Measurements from ENCODE around the gene CUBN.

Gene CUBN

GRCh38 chr10:16934461-16934860 lies 195.2 kb downstream of the CUBN start:
- Histone ChIP-seq H3K4me1 (ENCODE audit: control insufficient read depth, insufficient read depth, low read length, poor library complexity, severe bottlenecking) (no peaks in the 10 kb centered on the region), H3K9me3 (ENCODE audit: control insufficient read depth, low read length) (no peaks in the 10 kb centered on the region), H3K27me3 (replicated peaks; ENCODE audit: control insufficient read depth, insufficient read depth, low read length, poor library complexity, severe bottlenecking) (no peaks in the 10 kb centered on the region), H3K36me3 (ENCODE audit: control insufficient read depth, insufficient read depth, low read length) (no peaks in the 10 kb centered on the region), H3K4me3 (ENCODE audit: insufficient read depth, low read depth, low read length, poor library complexity, severe bottlenecking) (no peak overlapping the region), H3K27ac (ENCODE audit: insufficient read depth, low read length, poor library complexity, severe bottlenecking) (no peak overlapping the region)
- no peak for DNase-seq

- no peak for DNase-seq
- Histone ChIP-seq H3K9me3 (ENCODE audit: control insufficient read depth, low read length) (no peaks in the 10 kb centered on the region), H3K4me3 (ENCODE audit: insufficient read depth, low read depth, low read length, poor library complexity, severe bottlenecking) (no peak overlapping the region), H3K4me1 (ENCODE audit: control insufficient read depth, insufficient read depth, low read length, poor library complexity, severe bottlenecking) (no peaks in the 10 kb centered on the region), H3K27me3 (replicated peaks; ENCODE audit: control insufficient read depth, insufficient read depth, low read length, poor library complexity, severe bottlenecking) (no peaks in the 10 kb centered on the region), H3K27ac (ENCODE audit: insufficient read depth, low read length, poor library complexity, severe bottlenecking) (no peak overlapping the region), H3K36me3 (ENCODE audit: control insufficient read depth, insufficient read depth, low read length) (no peaks in the 10 kb centered on the region)
These were observed 195.8 kb downstream of the CUBN start for GRCh38 chr10:16933783-16934182.

GRCh38 chr10:16931930-16932329 lies 197.7 kb downstream of the CUBN start:
- DNase-seq: no peak
- no peaks in the 10 kb centered on the region for H3K36me3 ChIP-seq (ENCODE audit: control insufficient read depth, insufficient read depth, low read length)
- no peaks in the 10 kb centered on the region for H3K9me3 ChIP-seq (ENCODE audit: control insufficient read depth, low read length)
- no peaks in the 10 kb centered on the region for H3K4me1 ChIP-seq (ENCODE audit: control insufficient read depth, insufficient read depth, low read length, poor library complexity, severe bottlenecking)
- H3K27me3 ChIP-seq (replicated peaks; ENCODE audit: control insufficient read depth, insufficient read depth, low read length, poor library complexity, severe bottlenecking): no peaks in the 10 kb centered on the region
- H3K27ac ChIP-seq (ENCODE audit: insufficient read depth, low read length, poor library complexity, severe bottlenecking): no peak overlapping the region
- H3K4me3 ChIP-seq (ENCODE audit: insufficient read depth, low read depth, low read length, poor library complexity, severe bottlenecking): no peak overlapping the region

- Histone ChIP-seq H3K36me3 (ENCODE audit: control insufficient read depth, insufficient read depth, low read length) (no peaks in the 10 kb centered on the region), H3K27ac (ENCODE audit: insufficient read depth, low read length, poor library complexity, severe bottlenecking) (no peak overlapping the region), H3K27me3 (replicated peaks; ENCODE audit: control insufficient read depth, insufficient read depth, low read length, poor library complexity, severe bottlenecking) (no peaks in the 10 kb centered on the region), H3K9me3 (ENCODE audit: control insufficient read depth, low read length) (no peaks in the 10 kb centered on the region), H3K4me1 (ENCODE audit: control insufficient read depth, insufficient read depth, low read length, poor library complexity, severe bottlenecking) (no peaks in the 10 kb centered on the region), H3K4me3 (ENCODE audit: insufficient read depth, low read depth, low read length, poor library complexity, severe bottlenecking) (no peak overlapping the region)
- DNase-seq: no peak
These were observed 199.1 kb downstream of the CUBN start for GRCh38 chr10:16930540-16930939.

GRCh38 chr10:16929069-16929468 lies 200.5 kb downstream of the CUBN start:
- Histone ChIP-seq H3K4me1 (ENCODE audit: control insufficient read depth, insufficient read depth, low read length, poor library complexity, severe bottlenecking) (no peaks in the 10 kb centered on the region), H3K27me3 (replicated peaks; ENCODE audit: control insufficient read depth, insufficient read depth, low read length, poor library complexity, severe bottlenecking) (no peaks in the 10 kb centered on the region), H3K36me3 (ENCODE audit: control insufficient read depth, insufficient read depth, low read length) (no peaks in the 10 kb centered on the region), H3K27ac (ENCODE audit: insufficient read depth, low read length, poor library complexity, severe bottlenecking) (no peak overlapping the region), H3K4me3 (ENCODE audit: insufficient read depth, low read depth, low read length, poor library complexity, severe bottlenecking) (no peak overlapping the region), H3K9me3 (ENCODE audit: control insufficient read depth, low read length) (no peaks in the 10 kb centered on the region)
- DNase-seq: no peak

GRCh38 chr10:16927546-16927945 lies 202.1 kb downstream of the CUBN start:
- no peak for DNase-seq
- no peaks in the 10 kb centered on the region for H3K9me3 ChIP-seq (ENCODE audit: control insufficient read depth, low read length)
- H3K27me3 ChIP-seq (replicated peaks; ENCODE audit: control insufficient read depth, insufficient read depth, low read length, poor library complexity, severe bottlenecking): no peaks in the 10 kb centered on the region
- no peaks in the 10 kb centered on the region for H3K4me1 ChIP-seq (ENCODE audit: control insufficient read depth, insufficient read depth, low read length, poor library complexity, severe bottlenecking)
- no peaks in the 10 kb centered on the region for H3K36me3 ChIP-seq (ENCODE audit: control insufficient read depth, insufficient read depth, low read length)
- H3K27ac ChIP-seq (ENCODE audit: insufficient read depth, low read length, poor library complexity, severe bottlenecking): no peak overlapping the region
- no peak overlapping the region for H3K4me3 ChIP-seq (ENCODE audit: insufficient read depth, low read depth, low read length, poor library complexity, severe bottlenecking)

- H3K9me3 ChIP-seq (ENCODE audit: control insufficient read depth, low read length): no peaks in the 10 kb centered on the region
- H3K4me3 ChIP-seq (ENCODE audit: insufficient read depth, low read depth, low read length, poor library complexity, severe bottlenecking): no peak overlapping the region
- H3K4me1 ChIP-seq (ENCODE audit: control insufficient read depth, insufficient read depth, low read length, poor library complexity, severe bottlenecking): no peaks in the 10 kb centered on the region
- no peak overlapping the region for H3K27ac ChIP-seq (ENCODE audit: insufficient read depth, low read length, poor library complexity, severe bottlenecking)
- H3K36me3 ChIP-seq (ENCODE audit: control insufficient read depth, insufficient read depth, low read length): no peaks in the 10 kb centered on the region
- H3K27me3 ChIP-seq (replicated peaks; ENCODE audit: control insufficient read depth, insufficient read depth, low read length, poor library complexity, severe bottlenecking): no peaks in the 10 kb centered on the region
- DNase-seq: no peak
These were observed 205.9 kb downstream of the CUBN start for GRCh38 chr10:16923726-16924125.

- H3K9me3 ChIP-seq (ENCODE audit: control insufficient read depth, low read length): no peaks in the 10 kb centered on the region
- H3K27me3 ChIP-seq (replicated peaks; ENCODE audit: control insufficient read depth, insufficient read depth, low read length, poor library complexity, severe bottlenecking): no peaks in the 10 kb centered on the region
- H3K27ac ChIP-seq (ENCODE audit: insufficient read depth, low read length, poor library complexity, severe bottlenecking): no peak overlapping the region
- no peaks in the 10 kb centered on the region for H3K36me3 ChIP-seq (ENCODE audit: control insufficient read depth, insufficient read depth, low read length)
- DNase-seq: no peak
- H3K4me1 ChIP-seq (ENCODE audit: control insufficient read depth, insufficient read depth, low read length, poor library complexity, severe bottlenecking): no peaks in the 10 kb centered on the region
- no peak overlapping the region for H3K4me3 ChIP-seq (ENCODE audit: insufficient read depth, low read depth, low read length, poor library complexity, severe bottlenecking)
These were observed 206.3 kb downstream of the CUBN start for GRCh38 chr10:16923309-16923708.

GRCh38 chr10:16919121-16919982 lies 210.3 kb downstream of the CUBN start:
- H3K4me1 ChIP-seq (ENCODE audit: control insufficient read depth, insufficient read depth, low read length, poor library complexity, severe bottlenecking): no peaks in the 10 kb centered on the region
- H3K36me3 ChIP-seq (ENCODE audit: control insufficient read depth, insufficient read depth, low read length): no peaks in the 10 kb centered on the region
- no peak overlapping the region for H3K27ac ChIP-seq (ENCODE audit: insufficient read depth, low read length, poor library complexity, severe bottlenecking)
- H3K9me3 ChIP-seq (ENCODE audit: control insufficient read depth, low read length): no peaks in the 10 kb centered on the region
- H3K4me3 ChIP-seq (ENCODE audit: insufficient read depth, low read depth, low read length, poor library complexity, severe bottlenecking): no peak overlapping the region
- H3K27me3 ChIP-seq (replicated peaks; ENCODE audit: control insufficient read depth, insufficient read depth, low read length, poor library complexity, severe bottlenecking): no peaks in the 10 kb centered on the region
- no peak for DNase-seq

- no peak overlapping the region for H3K27ac ChIP-seq (ENCODE audit: insufficient read depth, low read length, poor library complexity, severe bottlenecking)
- H3K27me3 ChIP-seq (replicated peaks; ENCODE audit: control insufficient read depth, insufficient read depth, low read length, poor library complexity, severe bottlenecking): no peaks in the 10 kb centered on the region
- no peaks in the 10 kb centered on the region for H3K9me3 ChIP-seq (ENCODE audit: control insufficient read depth, low read length)
- no peaks in the 10 kb centered on the region for H3K36me3 ChIP-seq (ENCODE audit: control insufficient read depth, insufficient read depth, low read length)
- DNase-seq: no peak
- no peak overlapping the region for H3K4me3 ChIP-seq (ENCODE audit: insufficient read depth, low read depth, low read length, poor library complexity, severe bottlenecking)
- H3K4me1 ChIP-seq (ENCODE audit: control insufficient read depth, insufficient read depth, low read length, poor library complexity, severe bottlenecking): no peaks in the 10 kb centered on the region
These were observed 213.1 kb downstream of the CUBN start for GRCh38 chr10:16916496-16916895.

Data from effector memory CD4-positive, alpha-beta T cell (primary cell).